OCI-LY7 (cell line): ENCODE data around the gene KLHDC9.

Experiments used
- CTCF ChIP-seq: fragments of 200-600 bp; sonication (generic); conservative IDR thresholded peaks from 2 replicates; pipeline ENCODE4 v1.5.1; 2014; ENCODE audit warnings: mild to moderate bottlenecking, antibody characterized with exemption, low read length, moderate library complexity, mixed read lengths
- EZH2phosphoT487 ChIP-seq: fragments of 200-600 bp; sonication (generic); IDR thresholded peaks from 2 replicates; pipeline ENCODE4 v1.6.1; 2018; ENCODE audit warnings: low read depth, borderline replicate concordance, mild to moderate bottlenecking, mixed run types, antibody characterized with exemption, low read length, moderate library complexity, mixed read lengths

- TF ChIP-seq CTCF (no peak), EZH2phosphoT487 (no peak)
These were observed 2.1 kb upstream of the KLHDC9 start for GRCh38 chr1:161096015-161096414.
